Neutrophil (primary cell): Measurements from ENCODE around the gene CBLL1.

Experiments used
- H3K27ac ChIP-seq: fragments of 200-600 bp; sonication (generic); 2 replicates; pipeline ENCODE4 v1.5.1; 2016; ENCODE audit warnings: mild to moderate bottlenecking, moderate library complexity
- H3K27me3 ChIP-seq: fragments of 200-600 bp; sonication (generic); 2 replicates; pipeline ENCODE4 v1.6.0; 2016; ENCODE audit warnings: mild to moderate bottlenecking
- H3K36me3 ChIP-seq: fragments of 200-600 bp; sonication (generic); 2 replicates; pipeline ENCODE4 v1.5.1; 2017
- H3K4me1 ChIP-seq, 2 experiments: fragments of 200-600 bp in 1 of 2; sonication (generic) in 1 of 2; 1 replicate in 1 of 2; 2 replicates in 1 of 2; pipeline versions ENCODE4 v1.5.1 to v1.6.1; 2013 to 2016; ENCODE audit warnings: low read depth in 1 of 2, low read length in 1 of 2, mild to moderate bottlenecking in 1 of 2, moderate library complexity in 1 of 2; ENCODE audit not compliant: control insufficient read depth in 1 of 2, insufficient read depth in 1 of 2
- H3K4me3 ChIP-seq, 2 experiments: fragments of 200-600 bp in 1 of 2; sonication (generic) in 1 of 2; 1 replicate in 1 of 2; 2 replicates in 1 of 2; pipeline ENCODE4 v1.5.1; 2013 to 2016; ENCODE audit warnings: low read depth in 1 of 2, low read length in 1 of 2, mild to moderate bottlenecking in 1 of 2, moderate library complexity in 1 of 2
- H3K9me3 ChIP-seq: fragments of 200-600 bp; sonication (generic); 2 replicates; pipeline ENCODE4 v1.5.1; 2016
- CTCF ChIP-seq: fragments of 200-600 bp; sonication (generic); IDR thresholded peaks from 2 replicates; pipeline ENCODE4 v1.5.1; 2016; ENCODE audit warnings: antibody characterized with exemption

CBLL1 gene

GRCh38 chr7:107768263-107768662 is 24.3 kb downstream of the CBLL1 start:
- H3K4me1 ChIP-seq, result no peaks in the 10 kb centered on the region
- no peak overlapping the region for H3K4me3 ChIP-seq
- H3K27ac ChIP-seq, result no peak overlapping the region
- H3K36me3 ChIP-seq, result no peaks in the 10 kb centered on the region
- TF ChIP-seq CTCF, result no peak
- H3K27me3 ChIP-seq, result no peaks in the 10 kb centered on the region
- no peaks in the 10 kb centered on the region for H3K9me3 ChIP-seq

GRCh38 chr7:107773027-107773426 is 29.1 kb downstream of the CBLL1 start:
- Histone ChIP-seq H3K4me3 (no peak overlapping the region), H3K36me3 (no peaks in the 10 kb centered on the region), H3K27me3 (no peaks in the 10 kb centered on the region), H3K9me3 (no peaks in the 10 kb centered on the region), H3K27ac (no peak overlapping the region), H3K4me1 (no peaks in the 10 kb centered on the region)
- TF ChIP-seq CTCF, result no peak

DNA sequence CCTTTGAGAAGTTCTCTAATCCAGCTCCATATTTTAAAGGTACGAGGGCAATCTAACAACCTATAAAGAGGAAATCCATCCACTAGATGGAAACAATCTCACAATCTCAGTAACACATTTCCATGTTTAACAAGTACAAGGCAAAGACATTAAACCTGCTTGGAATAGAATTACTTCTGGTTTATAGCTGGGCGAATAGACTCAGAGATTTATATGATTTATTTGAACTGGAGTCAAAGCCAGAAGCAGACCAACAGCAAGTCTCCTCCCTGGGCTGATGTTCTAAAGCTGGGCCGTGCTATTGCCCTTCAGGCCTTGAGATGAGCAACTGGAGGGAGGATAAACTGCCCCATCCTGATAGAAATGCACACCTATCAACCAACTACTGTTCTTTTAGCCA is 33.8 kb downstream of the CBLL1 start:
- Histone ChIP-seq H3K4me3 (no peak overlapping the region), H3K27me3 (no peaks in the 10 kb centered on the region), H3K9me3 (no peaks in the 10 kb centered on the region), H3K27ac (no peak overlapping the region), H3K4me1 (no peaks in the 10 kb centered on the region), H3K36me3 (no peaks in the 10 kb centered on the region)
- TF ChIP-seq CTCF, result no peak

DNA sequence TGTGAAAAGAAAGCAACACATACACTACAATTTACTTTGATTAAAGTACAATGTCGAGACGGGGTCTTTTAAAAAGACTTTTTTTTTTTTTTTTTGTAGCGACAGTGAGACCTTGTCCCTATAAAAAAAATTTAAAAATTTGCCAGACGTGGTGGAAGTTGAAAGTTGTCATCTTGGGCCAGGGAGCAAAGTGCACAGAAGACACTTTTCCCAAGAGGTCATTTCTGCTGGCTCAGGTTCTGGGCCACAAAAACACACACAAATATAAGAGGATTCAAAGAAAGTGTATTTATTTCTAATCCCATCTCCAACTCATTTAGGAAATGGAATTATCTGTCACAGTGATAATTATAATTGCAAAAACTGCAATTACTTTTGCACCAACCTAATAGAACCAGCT is 34.3 kb downstream of the CBLL1 start:
- TF ChIP-seq CTCF, result no peak
- Histone ChIP-seq H3K27ac (no peak overlapping the region), H3K4me1 (no peaks in the 10 kb centered on the region), H3K4me3 (no peak overlapping the region), H3K36me3 (no peaks in the 10 kb centered on the region), H3K27me3 (no peaks in the 10 kb centered on the region), H3K9me3 (no peaks in the 10 kb centered on the region)

DNA sequence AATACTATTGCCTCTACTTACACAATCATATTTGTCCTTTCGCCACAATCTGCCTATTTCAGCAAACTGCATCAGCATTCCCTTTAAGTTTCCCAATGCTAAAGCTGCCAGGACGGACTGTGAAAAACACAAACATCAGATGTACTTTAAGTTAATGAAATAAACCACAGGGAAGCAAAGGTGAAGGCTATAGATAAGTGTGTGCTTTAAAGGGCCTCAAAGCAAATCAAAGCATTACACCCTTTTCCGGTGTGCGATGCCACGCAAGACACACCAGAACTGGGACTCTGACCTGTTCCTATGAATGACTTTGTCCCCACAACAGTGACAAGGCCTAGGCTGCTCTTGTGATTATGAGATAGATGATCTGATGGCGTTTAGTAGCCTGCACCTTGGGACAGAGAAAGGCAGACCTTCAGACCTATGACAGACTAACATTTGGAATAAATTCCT is 35.7 kb downstream of the CBLL1 start:
- no peaks in the 10 kb centered on the region for H3K36me3 ChIP-seq
- TF ChIP-seq CTCF, result no peak
- no peaks in the 10 kb centered on the region for H3K9me3 ChIP-seq
- no peaks in the 10 kb centered on the region for H3K4me1 ChIP-seq
- no peak overlapping the region for H3K4me3 ChIP-seq
- no peaks in the 10 kb centered on the region for H3K27me3 ChIP-seq
- no peak overlapping the region for H3K27ac ChIP-seq

- H3K27me3 ChIP-seq, result no peaks in the 10 kb centered on the region
- H3K4me3 ChIP-seq, result no peak overlapping the region
- H3K9me3 ChIP-seq, result no peaks in the 10 kb centered on the region
- no peaks in the 10 kb centered on the region for H3K4me1 ChIP-seq
- H3K36me3 ChIP-seq, result no peaks in the 10 kb centered on the region
- TF ChIP-seq CTCF, result no peak
- no peak overlapping the region for H3K27ac ChIP-seq
Observed at GRCh38 chr7:107782374-107782773, 38.4 kb downstream of the CBLL1 start.
